ENCODE measurements around the gene CD163.

DNA sequence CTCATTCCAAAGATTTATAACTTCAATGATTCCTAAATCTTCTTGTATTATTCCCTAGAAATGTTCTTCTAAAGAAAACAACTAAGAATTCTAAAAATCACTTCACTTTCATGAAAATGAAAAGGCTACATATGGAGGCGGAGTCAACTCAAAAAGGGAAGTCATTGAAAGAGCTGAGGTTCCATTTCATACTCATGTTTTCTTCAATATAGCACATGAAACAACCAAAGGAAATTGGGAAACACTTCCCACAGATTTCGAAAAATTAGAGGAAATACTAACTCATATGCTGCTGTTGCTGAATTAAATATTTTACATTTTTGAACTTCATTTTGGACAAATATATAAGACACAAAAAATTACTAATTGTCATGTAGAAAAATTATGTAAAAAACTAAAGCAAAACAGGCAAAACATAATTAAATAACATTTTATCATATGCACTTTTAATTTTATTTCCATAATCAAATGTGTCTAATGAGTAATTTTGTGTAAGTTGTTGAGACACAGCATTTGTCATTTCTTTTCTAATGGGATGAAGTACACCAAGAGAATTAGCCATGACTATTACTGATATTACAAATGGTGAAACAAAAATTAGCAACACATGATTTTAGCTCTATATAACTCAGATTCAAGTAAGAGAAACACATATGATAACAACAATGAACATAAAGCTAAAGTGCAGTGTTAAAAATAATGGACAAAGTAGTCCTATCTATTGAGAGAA is at the start of gene CD163:
- no peak for TF ChIP-seq ARNT (IDR thresholded peaks at IDR 0.05)
- TF ChIP-seq ELF4 (IDR thresholded peaks at IDR 0.05) = no peak
- TF ChIP-seq CTBP1 (IDR thresholded peaks at IDR 0.05; ENCODE audit: borderline replicate concordance) = no peak
- TF ChIP-seq NFRKB (IDR thresholded peaks at IDR 0.05) = no peak
- no peak for TF ChIP-seq SP1 (IDR thresholded peaks at IDR 0.05)
- TF ChIP-seq SUZ12 (IDR thresholded peaks at IDR 0.05) = no peak

Measured in HEK293T (cell line).